Fibroblast of lung (primary cell): ENCODE measurements around the gene TC2N. TPM values are rescaled to one million over a fixed set of nuclear protein-coding genes. Genes with fewer than 3 reads are reported as not detected.
"Not testable (repeated sequence)": the region's sequence is repeated elsewhere in the genome, so short reads cannot be mapped to it uniquely, and the experiment has no call there.

Experiments used
- DNase-seq, 2 donors: peaks; one replicate each; pipeline versions ENCODE4 v3.0.0 to v3.0.0-alpha.2; 2010; ENCODE audit warnings: low read depth in 2 of 2
- H2AFZ ChIP-seq: 2 replicates; pipeline ENCODE4 v1.5.1; 2012; ENCODE audit warnings: low read length, control low read depth, inconsistent platforms
- H3K27ac ChIP-seq: 2 replicates; pipeline ENCODE4 v1.5.1; 2011; ENCODE audit warnings: low read length, control low read depth; ENCODE audit not compliant: insufficient read depth
- H3K27me3 ChIP-seq: 2 replicates; pipeline ENCODE4 v1.5.1; 2011; ENCODE audit warnings: mild to moderate bottlenecking, low read length; ENCODE audit not compliant: control insufficient read depth, insufficient read depth
- H3K36me3 ChIP-seq: 2 replicates; pipeline ENCODE4 v1.5.1; 2011; ENCODE audit warnings: low read length; ENCODE audit not compliant: control insufficient read depth, insufficient read depth
- H3K4me1 ChIP-seq: 2 replicates; pipeline ENCODE4 v1.5.1; 2011; ENCODE audit warnings: low read length; ENCODE audit not compliant: control insufficient read depth, insufficient read depth; ENCODE audit errors: extremely low read depth
- H3K4me2 ChIP-seq: 2 replicates; pipeline ENCODE4 v1.5.1; 2011; ENCODE audit warnings: low read length, control low read depth; ENCODE audit not compliant: insufficient read depth; ENCODE audit errors: extremely low read depth
- H3K4me3 ChIP-seq, 4 experiments: fragments of 200-600 bp in 1 of 4; sonication (generic) in 1 of 4; replicated peaks in 1 of 4; 2 replicates each; pipeline ENCODE4 v1.5.1; 2011 to 2016; ENCODE audit warnings: low read length in 4 of 4, low read depth in 3 of 4, mild to moderate bottlenecking in 3 of 4, control low read depth in 2 of 4, inconsistent platforms in 1 of 4, mixed read lengths in 1 of 4; ENCODE audit not compliant: insufficient read depth in 1 of 4; ENCODE audit errors: control extremely low read depth in 1 of 4
- H3K79me2 ChIP-seq: 2 replicates; pipeline ENCODE4 v1.5.1; 2012; ENCODE audit warnings: mild to moderate bottlenecking, low read length, inconsistent platforms; ENCODE audit not compliant: control insufficient read depth, insufficient read depth
- H3K9ac ChIP-seq: 2 replicates; pipeline ENCODE4 v1.5.1; 2011; ENCODE audit warnings: mild to moderate bottlenecking, low read length, control low read depth; ENCODE audit not compliant: insufficient read depth
- H3K9me3 ChIP-seq: 2 replicates; pipeline ENCODE4 v1.5.1; 2012; ENCODE audit warnings: low read depth, low read length; ENCODE audit not compliant: control insufficient read depth, insufficient read depth
- H4K20me1 ChIP-seq: 2 replicates; pipeline ENCODE4 v1.5.1; 2011; ENCODE audit warnings: low read length; ENCODE audit not compliant: control insufficient read depth, insufficient read depth; ENCODE audit errors: extremely low read depth
- EZH2 ChIP-seq: IDR thresholded peaks from 2 replicates; pipeline ENCODE4 v1.5.1; 2012; ENCODE audit warnings: low read length, control low read depth, mild to moderate bottlenecking; ENCODE audit errors: missing control alignments
- polyA plus RNA-seq, 2 donors: library from polyadenylated mRNA; depleted of rRNA in 1 of 2; stranded (reverse) in 1 of 2; unstranded in 1 of 2; fragments of >200 nt; gene quantifications; 2 replicates each; pipeline ENCODE4 v1.2.1, GENCODE V29; 2011 to 2012; ENCODE audit warnings: missing spikeins in 1 of 2
- total RNA-seq: library from RNA; depleted of rRNA; stranded (reverse); fragments of >200 nt; gene quantifications from 2 replicates; pipeline ENCODE4 v1.2.1, GENCODE V29; 2014
- TF ChIP-seq, protein P1 (sequence below), 2 donors: IDR thresholded peaks in 1 of 2; conservative IDR thresholded peaks in 1 of 2; 1 replicate in 1 of 2; 2 replicates in 1 of 2; pipeline ENCODE4 v1.5.1; 2011 to 2012; ENCODE audit warnings: low read length in 2 of 2, control low read depth in 1 of 2, inconsistent platforms in 1 of 2, low read depth in 1 of 2, mild to moderate bottlenecking in 1 of 2

Gene TC2N
- total and polyA plus RNA-seq, 2 donors (not counting 1 experiment from before 2014, with no cell fraction given), result 0.19 to 0.83 TPM

DNA sequence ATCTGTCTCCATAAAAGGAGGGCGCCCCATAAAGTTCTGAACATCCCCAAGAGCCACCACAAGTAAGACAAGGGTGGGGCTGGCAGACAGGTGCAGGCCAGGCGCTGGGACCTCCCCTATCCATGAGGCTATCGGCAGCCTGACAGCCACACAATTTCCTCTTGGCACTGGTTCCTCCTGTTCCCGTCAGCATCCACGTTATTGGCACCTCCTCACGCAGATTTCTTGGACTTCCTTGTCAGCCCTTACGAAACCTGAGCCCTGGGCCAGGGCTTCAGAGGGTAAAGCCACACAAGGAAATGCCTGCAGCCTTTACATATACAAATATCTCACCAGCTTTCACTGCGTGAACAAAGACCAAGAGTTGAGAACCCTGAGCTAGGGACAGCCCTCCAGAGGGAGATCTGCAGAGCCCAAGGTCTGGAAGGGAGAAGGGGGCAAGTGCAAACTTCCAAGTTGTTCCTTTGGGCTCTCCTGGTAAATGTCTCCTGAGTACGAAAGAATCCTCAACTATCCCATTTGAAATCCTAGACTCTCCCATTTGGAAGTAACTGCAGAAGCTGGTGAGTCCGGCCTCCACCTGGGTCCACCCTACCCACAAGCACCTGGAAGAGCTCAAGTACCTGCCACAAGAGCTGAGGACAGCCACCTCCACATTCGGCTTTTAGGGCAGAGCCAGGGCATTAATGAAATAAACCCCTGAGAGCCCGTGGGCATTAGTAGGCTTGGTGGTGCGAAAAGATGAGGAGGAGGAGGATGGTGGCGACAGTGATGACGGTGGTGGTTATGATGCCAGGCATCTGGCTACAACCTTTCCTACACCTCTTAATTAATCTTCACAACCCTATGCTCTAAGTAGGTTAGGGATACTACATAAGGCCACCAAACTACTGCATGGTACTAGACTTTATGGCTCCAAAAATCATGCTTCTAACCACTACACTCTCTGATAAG is 5.5 kb upstream of the TC2N start:
- H3K4me1 ChIP-seq, result peaks cover 3% of the 10 kb centered on the region
- H3K9ac ChIP-seq, result no peak overlapping the region
- no peak overlapping the region for H3K27ac ChIP-seq
- H2AFZ ChIP-seq, result no peak overlapping the region
- H3K79me2 ChIP-seq, result no peaks in the 10 kb centered on the region
- H3K4me2 ChIP-seq, result no peak overlapping the region
- H4K20me1 ChIP-seq, result no peaks in the 10 kb centered on the region
- H3K36me3 ChIP-seq, result peaks cover 2% of the 10 kb centered on the region
- TF ChIP-seq, protein P1, sequence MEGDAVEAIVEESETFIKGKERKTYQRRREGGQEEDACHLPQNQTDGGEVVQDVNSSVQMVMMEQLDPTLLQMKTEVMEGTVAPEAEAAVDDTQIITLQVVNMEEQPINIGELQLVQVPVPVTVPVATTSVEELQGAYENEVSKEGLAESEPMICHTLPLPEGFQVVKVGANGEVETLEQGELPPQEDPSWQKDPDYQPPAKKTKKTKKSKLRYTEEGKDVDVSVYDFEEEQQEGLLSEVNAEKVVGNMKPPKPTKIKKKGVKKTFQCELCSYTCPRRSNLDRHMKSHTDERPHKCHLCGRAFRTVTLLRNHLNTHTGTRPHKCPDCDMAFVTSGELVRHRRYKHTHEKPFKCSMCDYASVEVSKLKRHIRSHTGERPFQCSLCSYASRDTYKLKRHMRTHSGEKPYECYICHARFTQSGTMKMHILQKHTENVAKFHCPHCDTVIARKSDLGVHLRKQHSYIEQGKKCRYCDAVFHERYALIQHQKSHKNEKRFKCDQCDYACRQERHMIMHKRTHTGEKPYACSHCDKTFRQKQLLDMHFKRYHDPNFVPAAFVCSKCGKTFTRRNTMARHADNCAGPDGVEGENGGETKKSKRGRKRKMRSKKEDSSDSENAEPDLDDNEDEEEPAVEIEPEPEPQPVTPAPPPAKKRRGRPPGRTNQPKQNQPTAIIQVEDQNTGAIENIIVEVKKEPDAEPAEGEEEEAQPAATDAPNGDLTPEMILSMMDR (conservative IDR thresholded peaks at IDR 0.05 in 1 of 2, IDR thresholded peaks at IDR 0.05 in 1 of 2; ENCODE audit: low read depth in 1 of 2, low read length in 2 of 2), result no peak
- TF ChIP-seq EZH2, result no peak
- H3K4me3 ChIP-seq, result no peak overlapping the region
- DNase-seq, result peak; percentile 45 to 93
- no peaks in the 10 kb centered on the region for H3K9me3 ChIP-seq
- H3K27me3 ChIP-seq, result no peaks in the 10 kb centered on the region

GRCh38 chr14:91872011-91872501 is 4.7 kb upstream of the TC2N start:
- no peak overlapping the region for H3K9ac ChIP-seq
- no peak overlapping the region for H2AFZ ChIP-seq
- peaks cover 2% of the 10 kb centered on the region for H3K36me3 ChIP-seq
- no peaks in the 10 kb centered on the region for H3K27me3 ChIP-seq
- H3K27ac ChIP-seq, result no peak overlapping the region
- no peaks in the 10 kb centered on the region for H3K79me2 ChIP-seq
- no peak overlapping the region for H3K4me3 ChIP-seq
- TF ChIP-seq, protein P1 (conservative IDR thresholded peaks at IDR 0.05 in 1 of 2, IDR thresholded peaks at IDR 0.05 in 1 of 2; ENCODE audit: low read depth in 1 of 2, low read length in 2 of 2), result no peak
- no peak for TF ChIP-seq EZH2
- peaks cover 3% of the 10 kb centered on the region for H3K4me1 ChIP-seq
- DNase-seq, result peak in 1 of 2 donors; percentile 29
- H3K4me2 ChIP-seq, result no peak overlapping the region
- H3K9me3 ChIP-seq, result no peaks in the 10 kb centered on the region
- no peaks in the 10 kb centered on the region for H4K20me1 ChIP-seq

DNA sequence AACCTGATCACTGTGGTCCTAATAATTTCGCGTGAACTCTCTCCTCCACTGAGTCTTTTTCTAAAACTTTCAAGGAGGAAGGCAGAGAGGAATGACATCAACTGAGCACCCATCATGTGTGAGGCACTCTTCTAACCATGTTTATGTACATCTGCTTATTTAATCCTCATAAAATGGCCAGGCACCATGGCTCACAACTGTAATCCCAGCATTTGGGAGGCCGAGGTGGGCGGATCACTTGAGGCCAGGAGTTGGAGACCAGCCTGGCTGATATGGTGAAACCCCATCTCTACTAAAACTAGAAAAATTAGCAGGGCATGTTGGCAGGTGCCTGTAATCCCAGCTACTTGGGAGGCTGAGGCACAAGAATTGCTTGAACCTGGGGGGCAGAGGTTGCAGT is 4.1 kb upstream of the TC2N start:
- not testable (repeated sequence) for H3K79me2 ChIP-seq, H3K27me3 ChIP-seq, H2AFZ ChIP-seq, H3K9ac ChIP-seq, H3K27ac ChIP-seq, H4K20me1 ChIP-seq, H3K4me3 ChIP-seq, H3K9me3 ChIP-seq, H3K36me3 ChIP-seq, DNase-seq, H3K4me2 ChIP-seq, H3K4me1 ChIP-seq
